Astrocyte of the cerebellum (primary cell): ENCODE results near the gene SRP14.
A peak's percentile ranks its signal among the peaks of the same experiment; 100 is the strongest.

ENCODE experiments used
- DNase-seq: peaks from one replicate; pipeline ENCODE4 v3.0.0-alpha.2; 2011; ENCODE audit warnings: low read depth
- H3K4me3 ChIP-seq: 2 replicates; pipeline ENCODE4 v1.5.1; 2011; ENCODE audit warnings: mild to moderate bottlenecking, low read depth, low read length, moderate library complexity
- CTCF ChIP-seq: IDR thresholded peaks from 2 replicates; pipeline ENCODE4 v1.5.1; 2012; ENCODE audit warnings: low read length, low read depth, moderate library complexity, mild to moderate bottlenecking; ENCODE audit errors: missing control alignments
- in situ Hi-C: cut with HindIII; loops from 2 replicates; pipeline ENCODE4 v1.10.0; 2017; ENCODE audit warnings: low sequenced_read_pairs

SRP14 gene, protein sequence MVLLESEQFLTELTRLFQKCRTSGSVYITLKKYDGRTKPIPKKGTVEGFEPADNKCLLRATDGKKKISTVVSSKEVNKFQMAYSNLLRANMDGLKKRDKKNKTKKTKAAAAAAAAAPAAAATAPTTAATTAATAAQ

GRCh38 chr15:40038638-40039543 lies at the start of gene SRP14:
TSS of gene SRP14 (minus strand) at chr15:40039181. CDS start at chr15:40039116, 65 bp downstream.
- TF ChIP-seq CTCF = no peak
- in situ Hi-C loops = no loop called here
- peak within 1 kb of the TSS; percentile 94 for H3K4me3 ChIP-seq
- peak; percentile 86 for DNase-seq

DNA sequence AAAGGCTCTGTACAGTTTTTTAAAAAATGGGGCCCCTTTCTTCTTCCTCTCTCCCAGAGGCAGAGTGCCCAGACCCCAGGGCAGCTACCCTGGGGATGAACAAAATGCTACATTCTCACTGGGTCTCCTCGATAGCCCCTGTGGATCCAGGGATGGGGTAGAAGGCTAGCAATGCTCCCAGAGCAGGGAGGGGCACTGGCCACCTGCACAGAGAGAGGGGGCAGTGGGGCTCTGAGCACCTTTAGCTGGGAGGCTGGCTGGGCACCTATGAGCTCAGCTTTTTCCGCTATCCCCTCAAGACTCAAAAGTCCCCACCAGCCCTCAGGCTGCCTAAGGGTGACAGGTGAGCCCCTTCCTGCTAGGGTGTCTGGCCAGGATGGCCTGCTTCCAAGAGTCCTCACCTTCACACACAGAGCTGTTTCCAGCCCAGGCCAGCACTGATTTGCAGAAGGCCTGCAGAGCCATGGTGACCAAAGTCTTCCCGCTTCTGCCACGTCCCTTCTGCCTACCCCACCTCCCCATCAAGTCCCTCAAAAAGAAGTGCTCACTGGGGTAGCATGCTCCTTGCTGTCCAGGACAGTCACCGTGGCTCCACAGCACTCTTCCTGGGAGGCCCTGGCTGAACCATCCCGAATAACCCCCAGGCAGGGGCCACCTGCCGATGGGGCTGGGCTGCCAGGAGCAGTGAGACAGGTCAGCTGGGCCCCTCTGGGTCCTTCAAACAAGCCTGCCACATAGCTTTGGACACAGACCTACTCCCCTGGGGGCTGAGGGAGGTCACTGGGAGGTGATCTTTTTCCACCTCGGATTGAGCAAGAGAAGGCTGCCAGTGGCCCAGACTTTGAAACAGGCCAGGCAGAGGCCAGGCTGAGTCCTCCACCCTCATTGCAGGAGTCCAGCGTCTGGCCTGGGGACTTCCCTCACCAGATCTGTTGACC lies 49.3 kb upstream of the SRP14 start:
- DNase-seq = no peak

GRCh38 chr15:40087068-40087810 lies 48.3 kb upstream of the SRP14 start:
- DNase-seq = no peak
- H3K4me3 ChIP-seq = no peak overlapping the region
- in situ Hi-C loops = no loop called here
- no peak for TF ChIP-seq CTCF

More for the DNA sequence above, 49.3 kb upstream of the SRP14 start:
- TF ChIP-seq CTCF = no peak
- no peak overlapping the region for H3K4me3 ChIP-seq
- in situ Hi-C loops = no loop called here

- TF ChIP-seq CTCF = no peak
- no peak for DNase-seq
- in situ Hi-C loops = no loop called here
- no peak overlapping the region for H3K4me3 ChIP-seq
These were observed 46.3 kb upstream of the SRP14 start for GRCh38 chr15:40085266-40085665.

GRCh38 chr15:40084650-40085049 lies 45.7 kb upstream of the SRP14 start:
- no peak for TF ChIP-seq CTCF
- no peak for DNase-seq
- H3K4me3 ChIP-seq = no peak overlapping the region
- in situ Hi-C loops = no loop called here
